ENCODE results near the gene RAB44. TPM values are rescaled to one million over a fixed set of nuclear protein-coding genes. Genes with fewer than 3 reads are reported as not detected.

Gene RAB44
- total and polyA plus RNA-seq, 8 donors, result 0.04 to 0.14 (median 0.09) TPM; not detected in 1

GRCh38 chr6:36765190-36765589, 67.6 kb downstream of the RAB44 start:
- H3K27me3 ChIP-seq, result no peaks in the 10 kb centered on the region
- H3K4me1 ChIP-seq, result peaks cover 0 to 5% (median 0%) of the 10 kb centered on the region in 3 donors
- FAIRE-seq (no peak), DNase-seq (no peak), ATAC-seq (no peak)
- TF ChIP-seq, protein P1, sequence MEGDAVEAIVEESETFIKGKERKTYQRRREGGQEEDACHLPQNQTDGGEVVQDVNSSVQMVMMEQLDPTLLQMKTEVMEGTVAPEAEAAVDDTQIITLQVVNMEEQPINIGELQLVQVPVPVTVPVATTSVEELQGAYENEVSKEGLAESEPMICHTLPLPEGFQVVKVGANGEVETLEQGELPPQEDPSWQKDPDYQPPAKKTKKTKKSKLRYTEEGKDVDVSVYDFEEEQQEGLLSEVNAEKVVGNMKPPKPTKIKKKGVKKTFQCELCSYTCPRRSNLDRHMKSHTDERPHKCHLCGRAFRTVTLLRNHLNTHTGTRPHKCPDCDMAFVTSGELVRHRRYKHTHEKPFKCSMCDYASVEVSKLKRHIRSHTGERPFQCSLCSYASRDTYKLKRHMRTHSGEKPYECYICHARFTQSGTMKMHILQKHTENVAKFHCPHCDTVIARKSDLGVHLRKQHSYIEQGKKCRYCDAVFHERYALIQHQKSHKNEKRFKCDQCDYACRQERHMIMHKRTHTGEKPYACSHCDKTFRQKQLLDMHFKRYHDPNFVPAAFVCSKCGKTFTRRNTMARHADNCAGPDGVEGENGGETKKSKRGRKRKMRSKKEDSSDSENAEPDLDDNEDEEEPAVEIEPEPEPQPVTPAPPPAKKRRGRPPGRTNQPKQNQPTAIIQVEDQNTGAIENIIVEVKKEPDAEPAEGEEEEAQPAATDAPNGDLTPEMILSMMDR (IDR thresholded peaks at IDR 0.05), result no peak
- no peaks in the 10 kb centered on the region for H3K9me3 ChIP-seq
- H3K27ac ChIP-seq, result no peak overlapping the region
- intact Hi-C loops (cut with DNase I), result loop anchor here in 2 of 3 donors (5.0 to 10.0 kb wide), 3 partner anchors 82 to 450 kb away; no protein-coding TSS in a partner anchor
- H3K36me3 ChIP-seq, result no peaks in the 10 kb centered on the region
- 69 to 76% methylated on average over 10 of the region's 10 CpGs for WGBS, 2 donors
- H3K4me3 ChIP-seq, result no peak overlapping the region

DNA sequence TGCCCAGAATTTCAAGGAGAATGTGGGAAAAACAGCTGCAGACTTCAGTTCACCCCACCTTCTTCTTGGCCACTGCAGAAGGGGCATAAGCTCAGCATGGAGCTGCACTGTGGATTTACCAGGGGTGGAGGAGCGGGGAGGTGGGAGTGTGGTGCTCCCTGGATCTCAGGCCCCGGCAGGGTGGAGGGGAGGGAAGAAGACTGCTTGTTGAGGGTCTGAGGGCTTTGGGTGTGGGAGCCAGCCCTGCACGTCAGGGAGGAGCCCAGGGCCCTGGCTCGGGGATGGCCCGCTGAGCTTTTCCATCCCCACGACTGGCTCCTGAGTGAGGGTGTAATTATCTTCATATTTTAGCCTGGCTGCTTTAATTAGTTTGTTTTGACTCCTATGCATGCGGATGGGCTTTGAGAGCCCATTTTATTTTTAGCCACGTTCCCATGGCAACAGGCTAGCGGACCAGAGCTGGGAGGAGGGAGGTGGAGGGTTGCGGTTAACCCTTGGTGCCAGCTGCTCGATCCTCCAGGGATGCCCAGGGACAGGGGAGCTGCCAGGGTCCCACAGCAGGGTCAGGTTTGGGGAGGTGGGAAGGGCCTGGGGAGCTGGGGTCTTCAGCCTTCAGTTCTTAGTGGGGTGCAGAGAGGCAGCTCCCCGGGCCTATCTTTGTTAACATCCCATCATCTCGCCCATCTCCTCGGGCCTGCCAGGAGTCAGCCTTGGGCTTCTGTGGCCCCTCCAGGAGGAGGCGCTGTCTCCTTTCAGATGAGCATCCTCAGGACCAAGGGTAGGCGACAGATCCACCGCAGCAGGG, 68.2 kb downstream of the RAB44 start:
- TF ChIP-seq, protein P1 (IDR thresholded peaks at IDR 0.05), result peak; percentile 77 to 85 (median 80)
- 34 to 36% methylated on average over 17 of the region's 17 CpGs for WGBS, 2 donors
- H3K27ac ChIP-seq, result no peak overlapping the region
- no peaks in the 10 kb centered on the region for H3K36me3 ChIP-seq
- peak; percentile 73 to 90 (median 85) for DNase-seq
- peak; percentile 86 to 95 (median 94) for ATAC-seq
- peaks cover 0 to 5% (median 0%) of the 10 kb centered on the region in 3 donors for H3K4me1 ChIP-seq
- H3K4me3 ChIP-seq, result no peak overlapping the region
- no peaks in the 10 kb centered on the region for H3K27me3 ChIP-seq
- no peaks in the 10 kb centered on the region for H3K9me3 ChIP-seq
- intact Hi-C loops (cut with DNase I), result loop anchor here in 2 of 3 donors (5.0 to 10.0 kb wide), 3 partner anchors 82 to 449 kb away; no protein-coding TSS in a partner anchor
- FAIRE-seq, result no peak

DNA sequence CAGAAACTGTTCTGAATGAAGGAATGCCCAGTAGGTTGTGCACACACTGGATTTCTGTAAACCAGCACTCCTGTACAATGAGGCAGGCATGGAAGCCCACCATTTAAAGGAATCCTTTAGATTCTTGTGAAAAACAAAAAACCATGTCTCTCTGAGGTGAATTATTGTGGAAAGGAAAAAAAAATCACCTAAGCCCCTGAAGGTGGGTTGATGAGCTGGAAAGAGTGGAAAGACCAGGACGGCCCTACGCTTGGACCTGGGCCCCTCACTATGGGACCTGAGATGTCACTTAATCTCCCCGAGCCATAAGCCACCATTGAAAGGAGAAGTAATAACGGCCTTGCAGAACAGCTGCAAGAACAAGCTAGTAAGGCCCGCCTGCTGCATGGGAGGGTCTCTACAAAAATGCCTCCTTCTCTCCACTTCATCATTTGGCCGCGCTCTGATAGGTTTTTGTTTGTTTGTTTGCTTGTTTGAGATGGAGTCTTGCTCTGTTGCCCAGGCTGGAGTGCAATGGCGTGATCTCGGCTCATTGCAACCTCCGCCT, 68.8 kb downstream of the RAB44 start:
- intact Hi-C loops (cut with DNase I), result loop anchor here in 2 of 3 donors (5.0 to 10.0 kb wide), 3 partner anchors 81 to 448 kb away; no protein-coding TSS in a partner anchor
- WGBS, 2 donors, result 77 to 82% methylated on average over 10 of the region's 10 CpGs
- H3K4me1 ChIP-seq, result peaks cover 0 to 5% (median 0%) of the 10 kb centered on the region in 3 donors
- TF ChIP-seq, protein P1 (IDR thresholded peaks at IDR 0.05), result no peak
- FAIRE-seq, result no peak
- no peak overlapping the region for H3K4me3 ChIP-seq
- no peaks in the 10 kb centered on the region for H3K9me3 ChIP-seq
- H3K27me3 ChIP-seq, result no peaks in the 10 kb centered on the region
- ATAC-seq, result no peak
- no peak overlapping the region for H3K27ac ChIP-seq
- DNase-seq, result no peak
- H3K36me3 ChIP-seq, result no peaks in the 10 kb centered on the region

DNA sequence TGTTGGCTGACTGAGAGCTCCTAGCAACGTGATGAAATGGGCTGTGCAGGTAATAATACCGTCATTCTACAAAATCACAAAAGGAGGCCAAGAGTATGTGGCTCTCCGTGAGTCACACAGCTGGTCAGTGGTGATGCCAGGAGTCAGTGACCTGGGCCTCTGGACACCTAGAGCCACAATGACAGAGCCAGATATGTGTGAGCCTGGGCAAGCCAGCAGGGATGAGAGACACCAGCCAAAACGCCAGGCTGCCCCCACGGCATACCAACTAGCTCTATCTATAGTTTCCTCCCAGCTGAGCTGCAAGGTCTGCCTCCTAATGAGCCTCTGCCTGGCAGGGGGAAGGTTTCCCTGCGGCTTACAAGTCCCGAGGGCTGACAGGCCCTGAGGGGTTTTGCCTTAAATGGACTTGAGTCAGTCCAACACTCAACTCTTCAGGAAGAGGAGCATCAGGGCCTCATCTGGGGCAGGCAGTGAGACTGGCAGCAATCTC, 71.6 kb downstream of the RAB44 start:
- 72 to 74% methylated on average over 7 of the region's 7 CpGs for WGBS, 2 donors
- intact Hi-C loops (cut with DNase I), result loop anchor here in 2 of 3 donors (5.0 to 10.0 kb wide), 3 partner anchors 78 to 446 kb away; no protein-coding TSS in a partner anchor

More for the DNA sequence above, 71.6 kb downstream of the RAB44 start:
- no peak overlapping the region for H3K4me3 ChIP-seq
- peaks cover 0 to 5% (median 0%) of the 10 kb centered on the region in 3 donors for H3K4me1 ChIP-seq
- no peak for FAIRE-seq
- no peaks in the 10 kb centered on the region for H3K36me3 ChIP-seq
- DNase-seq, result no peak
- H3K27ac ChIP-seq, result no peak overlapping the region
- no peak for ATAC-seq
- no peaks in the 10 kb centered on the region for H3K9me3 ChIP-seq
- H3K27me3 ChIP-seq, result no peaks in the 10 kb centered on the region
- TF ChIP-seq, protein P1 (IDR thresholded peaks at IDR 0.05), result no peak

Data from pancreas (tissue), 10 donors.